H1 (cell line): ENCODE results near the gene GTPBP6. TPM values are rescaled to one million over a fixed set of nuclear protein-coding genes. Genes with fewer than 3 reads are reported as not detected.
"Not testable (repeated sequence)": the region's sequence is repeated elsewhere in the genome, so short reads cannot be mapped to it uniquely, and the experiment has no call there.

Experiments
- CTCF ChIA-PET: fragments of 300-600 bp; sonication (Branson Sonifier 250); formaldehyde crosslinking; loops from one replicate; lab custom pipeline; 2021; ENCODE audit not compliant: partially characterized antibody; lab: Charles Lee
- POLR2A ChIA-PET: fragments of 300-600 bp; sonication (Branson Sonifier 250); formaldehyde crosslinking; loops from one replicate; lab custom pipeline; 2021; ENCODE audit warnings: inconsistent platforms; ENCODE audit not compliant: partially characterized antibody; lab: Charles Lee
- DNase-seq, 2 experiments: peaks; one replicate each; pipeline versions ENCODE4 v3.0.0 to v3.0.0-alpha.2; 2010 to 2022; ENCODE audit warnings: low spot score in 2 of 2, low read depth in 1 of 2, mixed read lengths in 1 of 2
- FAIRE-seq: peaks from 2 replicates; lab custom pipeline; 2011; peaks lifted over from hg19 to GRCh38; lab: Jason Lieb, UNC
- H2AFZ ChIP-seq: 2 replicates; pipeline ENCODE4 v1.8.1; 2012; ENCODE audit warnings: low read length, inconsistent platforms
- H2AK5ac ChIP-seq: 2 replicates; pipeline ENCODE4 v1.6.1; 2013; ENCODE audit warnings: low read depth, low read length
- H2BK120ac ChIP-seq: replicated peaks from 2 replicates; pipeline ENCODE3; 2013; ENCODE audit warnings: low read depth, low read length, inconsistent platforms
- H2BK12ac ChIP-seq: 2 replicates; pipeline ENCODE4 v1.6.1; 2013; ENCODE audit warnings: low read depth, low read length
- H2BK15ac ChIP-seq: 2 replicates; pipeline ENCODE4 v1.6.1; 2013; ENCODE audit warnings: low read length
- H2BK20ac ChIP-seq: 2 replicates; pipeline ENCODE4 v1.6.1; 2013; ENCODE audit warnings: low read length
- H2BK5ac ChIP-seq: 2 replicates; pipeline ENCODE4 v1.6.1; 2013; ENCODE audit warnings: low read depth, low read length
- H3K14ac ChIP-seq: 2 replicates; pipeline ENCODE4 v1.6.1; 2013; ENCODE audit warnings: inconsistent platforms; ENCODE audit not compliant: insufficient read length
- H3K18ac ChIP-seq: 2 replicates; pipeline ENCODE4 v1.6.1; 2013; ENCODE audit warnings: low read length; ENCODE audit errors: extremely low read depth
- H3K23ac ChIP-seq: 2 replicates; pipeline ENCODE4 v1.6.1; 2013; ENCODE audit warnings: inconsistent platforms; ENCODE audit not compliant: insufficient read length
- H3K23me2 ChIP-seq: 2 replicates; pipeline ENCODE4 v1.6.1; 2013; ENCODE audit warnings: low read depth, low read length
- H3K27ac ChIP-seq: 2 replicates; pipeline ENCODE4 v1.6.1; 2011; ENCODE audit warnings: low read depth, low read length, inconsistent platforms
- H3K27me3 ChIP-seq, 4 experiments: replicated peaks in 1 of 4; 1 replicate in 1 of 4; 2 replicates in 3 of 4; pipeline versions ENCODE4 v1.6.1 to v1.8.1; 2011 to 2013; ENCODE audit warnings: low read length in 3 of 4, mild to moderate bottlenecking in 3 of 4, inconsistent platforms in 2 of 4, mixed read lengths in 2 of 4, moderate library complexity in 1 of 4; ENCODE audit not compliant: control insufficient read depth in 3 of 4, insufficient read depth in 3 of 4; ENCODE audit errors: extremely low read depth in 1 of 4
- H3K36me3 ChIP-seq, 4 experiments: 2 replicates each; pipeline versions ENCODE4 v1.6.1 to v1.8.1; 2011 to 2013; ENCODE audit warnings: mild to moderate bottlenecking in 4 of 4, low read length in 3 of 4, moderate library complexity in 2 of 4, control low read depth in 1 of 4, inconsistent platforms in 1 of 4; ENCODE audit not compliant: insufficient read depth in 4 of 4, control insufficient read depth in 2 of 4
- H3K4ac ChIP-seq: replicated peaks from 2 replicates; pipeline ENCODE3; 2013; ENCODE audit warnings: low read length, low read depth, mixed read lengths, inconsistent platforms; ENCODE audit not compliant: insufficient read length
- H3K4me1 ChIP-seq, 4 experiments: replicated peaks in 1 of 4; 1 replicate in 1 of 4; 2 replicates in 3 of 4; pipeline versions ENCODE4 v1.6.1 to v1.8.1; 2011 to 2013; ENCODE audit warnings: low read length in 3 of 4, inconsistent platforms in 2 of 4, mixed read lengths in 1 of 4; ENCODE audit not compliant: insufficient read depth in 4 of 4, control insufficient read depth in 3 of 4
- H3K4me2 ChIP-seq, 2 experiments: 2 replicates each; pipeline versions ENCODE4 v1.6.1 to v1.8.1; 2011 to 2013; ENCODE audit warnings: low read depth in 2 of 2, low read length in 2 of 2, control low read depth in 1 of 2, inconsistent platforms in 1 of 2, mild to moderate bottlenecking in 1 of 2; ENCODE audit not compliant: insufficient read depth in 1 of 2
- H3K4me3 ChIP-seq, 4 experiments: fragments of 200-600, 300-600 bp in 1 of 4; sonication (generic), shearing (Covaris generic), sonication (Bioruptor Twin) in 1 of 4; 2 replicates each; pipeline versions ENCODE4 v1.5.1 to v1.8.1; 2011 to 2016; ENCODE audit warnings: low read length in 4 of 4, low read depth in 3 of 4, control low read depth in 2 of 4, inconsistent platforms in 2 of 4, mild to moderate bottlenecking in 2 of 4, mixed read lengths in 1 of 4, moderate library complexity in 1 of 4; ENCODE audit not compliant: insufficient read depth in 2 of 4; ENCODE audit errors: extremely low read depth in 1 of 4
- H3K56ac ChIP-seq: replicated peaks from 2 replicates; pipeline ENCODE3; 2013; ENCODE audit warnings: low read depth, mild to moderate bottlenecking, mixed read lengths, low read length, inconsistent platforms; ENCODE audit not compliant: insufficient read length
- H3K79me1 ChIP-seq: 2 replicates; pipeline ENCODE4 v1.6.1; 2013; ENCODE audit warnings: low read depth, low read length, control low read depth
- H3K79me2 ChIP-seq, 2 experiments: 2 replicates each; pipeline versions ENCODE4 v1.6.1 to v1.8.1; 2012 to 2013; ENCODE audit warnings: low read length in 2 of 2, mild to moderate bottlenecking in 2 of 2, inconsistent platforms in 1 of 2; ENCODE audit not compliant: insufficient read depth in 2 of 2, control insufficient read depth in 1 of 2
- H3K9ac ChIP-seq, 4 experiments: replicated peaks in 1 of 4; 1 replicate in 1 of 4; 2 replicates in 3 of 4; pipeline versions ENCODE4 v1.6.1 to v1.8.1; 2011 to 2013; ENCODE audit warnings: low read depth in 3 of 4, low read length in 3 of 4, control low read depth in 2 of 4, mild to moderate bottlenecking in 2 of 4, moderate library complexity in 2 of 4, inconsistent platforms in 1 of 4; ENCODE audit errors: extremely low read depth in 1 of 4
- H3K9me3 ChIP-seq, 2 experiments: 2 replicates each; pipeline versions ENCODE4 v1.6.1 to v1.8.1; 2012 to 2013; ENCODE audit warnings: mild to moderate bottlenecking in 2 of 2, moderate library complexity in 2 of 2, control low read depth in 1 of 2, inconsistent platforms in 1 of 2, low read depth in 1 of 2, low read length in 1 of 2, mixed read lengths in 1 of 2; ENCODE audit not compliant: insufficient read depth in 2 of 2
- H4K20me1 ChIP-seq, 2 experiments: replicated peaks in 1 of 2; 2 replicates each; pipeline versions ENCODE3 to v1.8.1; 2011 to 2013; ENCODE audit warnings: inconsistent platforms in 2 of 2, low read length in 2 of 2, mild to moderate bottlenecking in 1 of 2; ENCODE audit not compliant: insufficient read depth in 2 of 2, control insufficient read depth in 1 of 2
- H4K5ac ChIP-seq: 2 replicates; pipeline ENCODE4 v1.6.1; 2013; ENCODE audit warnings: low read length, low read depth, mixed read lengths, inconsistent platforms; ENCODE audit not compliant: insufficient read length
- H4K8ac ChIP-seq: 2 replicates; pipeline ENCODE4 v1.8.0; 2013; ENCODE audit warnings: mild to moderate bottlenecking, moderate library complexity, low read length, inconsistent platforms; ENCODE audit not compliant: insufficient read depth; ENCODE audit errors: extremely low read depth
- H4K91ac ChIP-seq: replicated peaks from 2 replicates; pipeline ENCODE3; 2013; ENCODE audit warnings: low read length, mixed read lengths, inconsistent platforms; ENCODE audit not compliant: insufficient read length
- WGBS, 2 experiments: shearing (Covaris generic) in 1 of 2; methylation state at CpG; one replicate each; pipeline versions ENCODE4 v1.1.6 to v1.1.7; 2013 to 2015; ENCODE audit warnings: low lambda C conversion rate in 2 of 2, mixed read lengths in 2 of 2, inconsistent platforms in 1 of 2, low coverage in 1 of 2, missing lambda C conversion rate in 1 of 2; ENCODE audit not compliant: insufficient replicate concordance in 2 of 2, insufficient coverage in 1 of 2, insufficient read length in 1 of 2; ENCODE audit errors: extremely low coverage in 1 of 2, missing lambda C conversion rate in 1 of 2; 5-methylcytosine and 5-hydroxymethylcytosine counted together
- polyA plus RNA-seq, 7 experiments: library from polyadenylated mRNA; depleted of rRNA in 3 of 7; stranded (reverse) in 5 of 7; unstranded in 2 of 7; fragments of >200 nt in 5 of 7; fragments of 200-250 nt in 2 of 7; gene quantifications; 1 replicate in 5 of 7; 2 replicates in 1 of 7; 4 replicates in 1 of 7; pipeline versions ENCODE4 v1.2.1 to v1.2.3, GENCODE V29; 2011 to 2013; ENCODE audit warnings: missing spikeins in 2 of 7, mixed read lengths in 2 of 7
- total RNA-seq: library from RNA; stranded (reverse); fragmentation: NEBNext Ultra II Directional; extraction: Animal tissue kit (Norgen Biotek cat#: 25700); gene quantifications from 2 replicates; pipeline ENCODE4 v1.2.1, GENCODE V29; 2021

Gene GTPBP6
- total and polyA plus RNA-seq, 2 of the 8 experiments (the other 6 are each of a cell fraction or from before 2014, with no cell fraction given), result 33.9 to 57.1 TPM

- H3K14ac ChIP-seq, result not testable (repeated sequence)
These were observed 54.6 kb downstream of the GTPBP6 start for GRCh38 chrX:264006-264405.

More at GRCh38 chrX:264006-264405, 54.6 kb downstream of the GTPBP6 start:
- H4K20me1 ChIP-seq, H3K27ac ChIP-seq, H3K18ac ChIP-seq, H2BK5ac ChIP-seq, H3K4me1 ChIP-seq, H3K23me2 ChIP-seq, H3K56ac ChIP-seq, H3K23ac ChIP-seq, H4K8ac ChIP-seq, H3K9me3 ChIP-seq, H4K5ac ChIP-seq, CTCF ChIA-PET, H2BK12ac ChIP-seq, H4K91ac ChIP-seq, FAIRE-seq, H3K36me3 ChIP-seq, H2AFZ ChIP-seq, POLR2A ChIA-PET, H3K4ac ChIP-seq, H2BK120ac ChIP-seq, H3K4me2 ChIP-seq, H2AK5ac ChIP-seq, H3K79me1 ChIP-seq, H2BK15ac ChIP-seq, H2BK20ac ChIP-seq, H3K27me3 ChIP-seq, H3K4me3 ChIP-seq, H3K79me2 ChIP-seq, H3K9ac ChIP-seq, DNase-seq: not testable (repeated sequence)
- 92% methylated on average over 16 of the region's 16 CpGs; no CpG with 5 or more reads in 1 of the 2 experiments for WGBS, 2 experiments
